ENCODE data around the gene LRRC4C. TPM values are rescaled to one million over a fixed set of nuclear protein-coding genes. Genes with fewer than 3 reads are reported as not detected.
A peak's percentile ranks its signal among the peaks of the same experiment; 100 is the strongest.

LRRC4C gene
- 0.12 and 0.23 TPM in 2 replicates for total RNA-seq (2014; rRNA removed; shearing (Covaris generic))
- polyA plus RNA-seq (2014; cell fraction: nucleus; rRNA removed), result 0.07 and 0.17 TPM in 2 replicates

DNA sequence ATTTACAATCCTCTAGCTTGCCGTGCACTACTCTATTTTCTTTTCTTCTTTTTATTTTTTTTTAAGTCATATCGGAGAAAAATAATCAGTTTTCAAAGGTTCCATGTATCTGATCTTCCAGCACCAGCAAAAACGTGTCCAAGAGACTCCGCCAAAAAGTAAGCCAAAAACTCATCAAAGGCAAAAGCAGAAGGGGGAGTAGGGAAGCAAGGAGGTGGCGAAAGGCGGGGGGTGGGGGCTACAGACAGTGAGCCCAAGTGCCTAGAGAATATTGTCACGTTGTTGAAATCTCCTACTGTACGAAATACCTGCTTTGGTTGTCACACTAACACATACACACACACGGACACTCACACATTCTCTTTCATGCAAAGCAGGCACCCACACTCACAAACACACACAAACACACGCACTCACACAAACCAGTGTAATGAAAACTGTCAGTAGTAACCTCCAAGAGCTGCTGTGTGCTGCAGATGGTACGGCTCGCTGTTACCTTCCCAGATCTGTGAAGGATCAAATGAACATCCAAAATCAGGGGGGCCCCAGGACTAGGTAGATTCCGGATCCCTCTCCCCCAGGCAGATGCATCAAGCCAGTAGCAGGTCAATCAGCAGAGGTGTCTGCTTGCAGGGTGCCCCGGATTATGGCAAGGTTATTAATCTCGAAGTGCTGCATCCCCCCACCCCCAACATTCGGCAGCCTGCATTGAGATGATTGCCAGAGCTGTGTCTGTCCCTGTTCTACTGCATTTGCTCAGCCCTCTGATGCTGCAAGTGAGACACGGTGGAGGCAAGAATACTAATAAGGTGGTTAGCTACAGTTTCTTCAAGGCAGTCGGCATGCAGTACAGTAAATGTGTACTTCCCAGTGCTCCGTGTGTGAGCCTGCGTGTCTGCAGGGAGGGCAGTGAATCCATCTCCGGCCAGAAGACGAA lies at the start of gene LRRC4C:
Gene LRRC4C (minus strand): TSS at position 188 of the 937 bp plus-strand sequence.
- DNase-seq (ENCODE audit: extremely low read depth, low read depth), result no peak

DNA sequence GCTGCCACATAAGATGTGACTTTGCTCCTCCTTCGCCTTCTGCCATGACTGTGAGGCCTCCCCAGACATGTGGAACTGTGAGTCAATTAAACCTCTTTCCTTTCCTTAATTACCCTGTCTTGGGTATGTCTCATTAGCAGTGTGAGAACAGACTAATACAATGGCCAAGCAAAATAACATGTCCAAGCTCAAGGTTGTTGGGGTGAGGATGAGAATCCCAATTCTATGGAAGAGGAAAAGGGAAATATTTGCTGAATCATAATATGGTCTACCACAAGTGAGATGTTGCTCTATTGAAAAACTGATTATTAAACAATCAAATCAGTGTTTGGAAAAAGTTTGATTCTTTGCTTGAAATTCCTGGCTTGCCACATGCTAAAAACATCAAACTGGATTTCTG lies 48.7 kb upstream of the LRRC4C start:
- DNase-seq (ENCODE audit: extremely low read depth, low read depth), result no peak

GRCh38 chr11:41499429-41499828 lies 40.0 kb upstream of the LRRC4C start:
- no peak for DNase-seq (ENCODE audit: extremely low read depth, low read depth)

GRCh38 chr11:41498726-41499125 lies 39.3 kb upstream of the LRRC4C start:
- DNase-seq (ENCODE audit: extremely low read depth, low read depth), result no peak

DNA sequence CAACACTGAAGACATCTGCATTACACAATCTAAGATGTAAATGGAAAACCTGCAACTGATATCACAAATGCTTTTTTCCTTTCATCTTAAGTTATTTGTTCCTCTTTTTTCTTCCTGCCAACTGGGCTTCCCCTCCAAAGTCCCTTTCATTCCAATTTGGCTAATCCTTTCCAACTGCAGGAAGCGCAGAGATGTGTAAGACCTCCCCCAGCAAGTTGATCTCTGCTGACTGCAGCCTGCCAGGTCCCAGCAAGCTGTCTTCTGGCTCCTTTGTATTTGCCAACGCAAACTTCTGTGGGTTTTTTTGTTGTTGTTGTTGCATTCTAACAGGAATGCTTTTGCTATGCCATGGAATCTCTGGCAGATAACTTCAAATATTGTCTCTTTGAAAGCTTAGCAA lies 38.5 kb upstream of the LRRC4C start:
- DNase-seq (ENCODE audit: extremely low read depth, low read depth), result no peak

- DNase-seq (ENCODE audit: extremely low read depth, low read depth), result no peak
These were observed 35.3 kb upstream of the LRRC4C start for GRCh38 chr11:41494716-41495115.

DNA sequence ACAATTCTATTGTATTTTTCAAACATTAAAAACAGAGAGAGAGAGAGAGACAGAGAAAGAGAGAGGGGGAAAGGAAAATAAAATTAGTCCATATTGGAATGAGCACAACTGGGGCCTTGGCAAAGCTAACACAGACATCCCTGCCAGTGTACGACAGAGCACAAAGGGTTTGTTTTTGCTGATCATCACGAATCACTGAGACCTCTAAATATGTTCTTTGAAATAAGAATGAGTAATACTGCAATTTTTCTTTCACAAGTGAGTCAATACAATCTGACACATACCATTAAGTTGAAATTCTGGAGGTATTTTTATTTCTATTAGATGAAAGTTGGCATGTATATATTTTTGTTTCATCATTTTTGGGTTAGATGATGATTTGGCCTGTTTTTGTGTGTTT lies 27.0 kb upstream of the LRRC4C start:
- DNase-seq (ENCODE audit: extremely low read depth, low read depth), result no peak

- DNase-seq (ENCODE audit: extremely low read depth, low read depth), result no peak
These were observed 24.5 kb upstream of the LRRC4C start for GRCh38 chr11:41483956-41484355.

GRCh38 chr11:41479179-41479578 lies 19.7 kb upstream of the LRRC4C start:
- DNase-seq (ENCODE audit: extremely low read depth, low read depth), result no peak

DNA sequence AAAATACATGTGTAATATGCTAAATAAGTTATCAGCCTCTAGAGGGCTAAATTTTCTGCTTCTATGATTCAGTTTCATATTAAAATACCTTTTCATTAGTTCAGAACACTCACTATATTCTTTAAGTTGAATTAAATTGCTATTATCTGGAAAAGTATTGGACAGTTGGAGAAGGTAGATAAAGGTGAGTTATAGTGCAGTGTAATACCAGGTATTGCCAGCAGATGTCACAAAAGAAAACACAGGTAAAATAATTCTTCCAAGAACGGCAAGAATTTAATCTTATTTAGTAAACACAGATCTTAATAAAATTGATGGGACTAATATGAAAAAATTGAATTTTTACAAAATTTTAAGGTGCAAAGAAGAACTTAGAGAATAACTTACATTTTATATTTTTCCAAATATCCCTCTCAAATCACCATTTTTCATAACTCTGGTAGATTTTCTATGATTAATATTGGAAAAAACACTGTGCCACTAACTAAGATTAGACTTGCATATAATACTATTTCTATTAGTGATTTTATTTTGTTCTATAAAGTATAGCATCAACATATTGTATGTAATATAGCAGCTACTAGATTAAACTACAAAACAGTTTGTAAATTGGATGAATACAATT lies 1.7 kb upstream of the LRRC4C start:
- peak; percentile 6 for DNase-seq (ENCODE audit: extremely low read depth, low read depth)

- no peak for DNase-seq (ENCODE audit: extremely low read depth, low read depth)
These were observed 811 bp downstream of the LRRC4C start for GRCh38 chr11:41458641-41459040.

- DNase-seq (ENCODE audit: extremely low read depth, low read depth), result no peak
These were observed 1.3 kb downstream of the LRRC4C start for GRCh38 chr11:41458154-41458553.

GRCh38 chr11:41457216-41458014 lies 2.0 kb downstream of the LRRC4C start:
- DNase-seq (ENCODE audit: extremely low read depth, low read depth), result no peak

- no peak for DNase-seq (ENCODE audit: extremely low read depth, low read depth)
These were observed 3.2 kb downstream of the LRRC4C start for GRCh38 chr11:41456269-41456668.

DNA sequence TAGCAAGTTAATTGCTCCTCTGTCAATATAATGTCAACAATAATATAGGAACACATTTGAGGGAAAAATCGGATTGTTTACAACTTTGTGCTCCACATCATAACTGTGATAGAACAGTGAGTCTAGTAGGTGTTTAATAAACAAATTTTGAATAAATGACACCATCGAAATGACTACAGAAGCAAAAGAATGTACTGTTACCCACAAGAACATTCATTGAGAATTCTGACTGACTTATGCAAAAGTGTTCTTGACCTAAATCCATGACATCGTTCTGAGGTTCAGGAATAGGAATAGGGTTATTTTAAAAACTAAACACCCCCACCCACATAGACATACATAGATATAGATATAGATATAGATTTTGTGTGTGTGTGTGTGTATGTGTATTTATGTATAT lies 8.4 kb downstream of the LRRC4C start:
- DNase-seq (ENCODE audit: extremely low read depth, low read depth), result no peak

DNA sequence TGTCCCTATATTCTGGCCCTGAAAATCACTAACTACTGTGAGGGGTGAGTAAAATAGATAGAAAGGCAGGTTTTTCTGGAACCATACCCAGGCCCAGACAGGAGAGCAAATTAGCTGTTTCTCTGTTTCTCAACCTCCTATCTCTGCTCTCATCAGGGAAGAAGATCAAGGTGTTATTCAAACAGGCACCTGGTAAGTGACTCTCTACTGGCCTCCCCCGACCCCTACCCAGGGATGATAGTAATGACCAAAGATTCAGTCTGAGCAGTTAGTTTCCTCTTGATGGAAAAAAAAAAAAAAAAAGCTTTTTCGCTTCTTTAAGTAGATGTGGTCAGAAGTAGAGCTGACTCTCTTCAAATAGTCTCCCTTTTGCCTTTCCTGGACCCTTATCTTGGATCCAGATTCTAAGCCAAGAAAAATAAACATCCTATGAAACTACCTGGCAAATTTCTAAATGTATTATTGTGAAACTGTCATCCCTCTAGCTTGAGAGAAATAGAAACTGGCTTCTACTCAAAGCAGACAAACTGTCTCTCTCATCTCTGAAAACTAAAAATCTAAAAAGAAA lies 9.9 kb downstream of the LRRC4C start:
- no peak for DNase-seq (ENCODE audit: extremely low read depth, low read depth)

GRCh38 chr11:41446566-41446965 lies 12.9 kb downstream of the LRRC4C start:
- no peak for DNase-seq (ENCODE audit: extremely low read depth, low read depth)

DNA sequence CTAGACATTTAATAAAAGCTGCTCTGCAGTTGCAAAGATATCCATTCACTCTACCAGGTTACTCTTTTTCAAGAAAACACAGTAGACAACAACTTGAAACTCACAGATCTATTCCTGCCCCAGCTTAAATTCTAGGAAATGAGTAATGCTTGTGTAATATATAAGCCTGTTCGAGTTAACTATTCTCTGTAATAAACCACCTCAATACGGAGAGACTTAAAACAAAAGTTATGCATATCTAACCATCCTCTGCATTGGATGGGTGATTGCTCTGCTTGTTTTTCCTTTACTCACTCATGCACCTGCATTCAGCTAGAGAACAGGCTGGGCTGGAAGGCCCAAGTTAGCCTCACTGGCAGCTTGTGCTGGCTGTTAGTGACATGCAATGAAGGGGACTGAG lies 13.3 kb downstream of the LRRC4C start:
- DNase-seq (ENCODE audit: extremely low read depth, low read depth), result no peak

- DNase-seq (ENCODE audit: extremely low read depth, low read depth), result no peak
These were observed 22.4 kb downstream of the LRRC4C start for GRCh38 chr11:41437006-41437490.

DNA sequence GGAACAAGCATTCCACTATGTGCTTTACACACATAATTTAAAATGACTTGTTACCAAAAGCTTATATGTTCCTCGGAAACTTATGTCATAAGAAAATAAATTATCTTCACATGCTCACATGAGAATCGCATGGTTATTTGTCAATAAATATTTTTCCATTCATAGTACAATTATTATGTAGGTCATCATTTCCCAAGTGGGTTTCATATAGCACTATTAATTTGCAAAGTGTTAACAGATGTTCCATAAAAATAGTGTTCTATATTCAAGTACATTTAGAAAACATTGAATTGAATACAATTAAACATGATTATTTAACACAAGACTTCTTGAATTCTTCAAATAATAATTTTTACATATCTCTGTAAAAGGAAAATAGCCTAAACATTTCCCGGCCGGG lies 23.9 kb downstream of the LRRC4C start:
- no peak for DNase-seq (ENCODE audit: extremely low read depth, low read depth)

GRCh38 chr11:41431784-41432183 lies 27.7 kb downstream of the LRRC4C start:
- no peak for DNase-seq (ENCODE audit: extremely low read depth, low read depth)

Data from NCI-H460 (cell line).